WI38 (cell line): Measurements from ENCODE around the gene PRSS50.
"Not testable (repeated sequence)": the region's sequence is repeated elsewhere in the genome, so short reads cannot be mapped to it uniquely, and the experiment has no call there.

ENCODE experiments used
- H3K4me3 ChIP-seq: 2 replicates; pipeline ENCODE4 v1.5.1; 2011; ENCODE audit warnings: low read depth, mild to moderate bottlenecking, control low read depth, low read length
- TF ChIP-seq, protein P1 (sequence below): IDR thresholded peaks from 2 replicates; pipeline ENCODE4 v1.5.1; 2012; ENCODE audit warnings: low read depth, mild to moderate bottlenecking, control low read depth, low read length

PRSS50 gene

DNA sequence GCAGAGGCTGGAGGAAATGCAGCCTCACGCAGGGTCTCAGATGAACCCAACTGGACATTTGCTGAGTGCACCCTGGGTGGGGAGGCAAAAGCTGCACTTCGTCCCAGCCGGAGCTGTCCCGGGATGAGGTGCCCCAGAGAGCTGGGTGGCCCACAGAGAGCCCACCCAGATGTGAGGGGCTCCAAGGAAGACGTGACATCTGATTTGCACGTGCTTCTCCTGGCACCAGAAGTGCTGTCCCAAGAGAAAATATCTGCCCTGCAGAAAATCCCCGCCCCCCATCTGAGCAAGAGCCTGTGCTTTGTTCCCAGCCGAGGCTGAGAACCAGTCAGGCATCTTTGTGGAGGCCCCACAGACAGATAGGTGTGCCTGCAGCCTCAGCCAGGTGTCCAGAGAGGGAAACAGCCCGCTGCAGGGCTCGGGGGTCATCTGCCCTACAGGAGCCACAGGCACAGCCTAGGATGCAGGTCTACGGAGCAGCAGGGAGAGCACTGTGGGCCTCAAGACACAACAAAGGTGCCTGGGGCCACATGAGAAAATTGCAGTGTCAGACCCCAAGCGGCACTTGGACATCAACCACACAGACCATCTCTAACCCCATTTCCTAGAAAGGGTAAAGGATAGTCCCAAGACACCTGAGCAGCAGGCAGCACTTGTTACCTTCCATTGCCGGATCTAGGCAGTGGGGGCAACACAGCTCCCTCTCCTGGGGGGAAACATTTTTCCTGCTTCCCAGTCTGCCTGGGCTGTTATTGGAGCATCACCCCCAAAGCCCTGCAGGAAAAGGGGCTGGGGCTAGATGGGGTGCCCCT, 10.7 kb downstream of the PRSS50 start:
- H3K4me3 ChIP-seq, result no peak overlapping the region
- TF ChIP-seq, protein P1, sequence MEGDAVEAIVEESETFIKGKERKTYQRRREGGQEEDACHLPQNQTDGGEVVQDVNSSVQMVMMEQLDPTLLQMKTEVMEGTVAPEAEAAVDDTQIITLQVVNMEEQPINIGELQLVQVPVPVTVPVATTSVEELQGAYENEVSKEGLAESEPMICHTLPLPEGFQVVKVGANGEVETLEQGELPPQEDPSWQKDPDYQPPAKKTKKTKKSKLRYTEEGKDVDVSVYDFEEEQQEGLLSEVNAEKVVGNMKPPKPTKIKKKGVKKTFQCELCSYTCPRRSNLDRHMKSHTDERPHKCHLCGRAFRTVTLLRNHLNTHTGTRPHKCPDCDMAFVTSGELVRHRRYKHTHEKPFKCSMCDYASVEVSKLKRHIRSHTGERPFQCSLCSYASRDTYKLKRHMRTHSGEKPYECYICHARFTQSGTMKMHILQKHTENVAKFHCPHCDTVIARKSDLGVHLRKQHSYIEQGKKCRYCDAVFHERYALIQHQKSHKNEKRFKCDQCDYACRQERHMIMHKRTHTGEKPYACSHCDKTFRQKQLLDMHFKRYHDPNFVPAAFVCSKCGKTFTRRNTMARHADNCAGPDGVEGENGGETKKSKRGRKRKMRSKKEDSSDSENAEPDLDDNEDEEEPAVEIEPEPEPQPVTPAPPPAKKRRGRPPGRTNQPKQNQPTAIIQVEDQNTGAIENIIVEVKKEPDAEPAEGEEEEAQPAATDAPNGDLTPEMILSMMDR, result no peak

DNA sequence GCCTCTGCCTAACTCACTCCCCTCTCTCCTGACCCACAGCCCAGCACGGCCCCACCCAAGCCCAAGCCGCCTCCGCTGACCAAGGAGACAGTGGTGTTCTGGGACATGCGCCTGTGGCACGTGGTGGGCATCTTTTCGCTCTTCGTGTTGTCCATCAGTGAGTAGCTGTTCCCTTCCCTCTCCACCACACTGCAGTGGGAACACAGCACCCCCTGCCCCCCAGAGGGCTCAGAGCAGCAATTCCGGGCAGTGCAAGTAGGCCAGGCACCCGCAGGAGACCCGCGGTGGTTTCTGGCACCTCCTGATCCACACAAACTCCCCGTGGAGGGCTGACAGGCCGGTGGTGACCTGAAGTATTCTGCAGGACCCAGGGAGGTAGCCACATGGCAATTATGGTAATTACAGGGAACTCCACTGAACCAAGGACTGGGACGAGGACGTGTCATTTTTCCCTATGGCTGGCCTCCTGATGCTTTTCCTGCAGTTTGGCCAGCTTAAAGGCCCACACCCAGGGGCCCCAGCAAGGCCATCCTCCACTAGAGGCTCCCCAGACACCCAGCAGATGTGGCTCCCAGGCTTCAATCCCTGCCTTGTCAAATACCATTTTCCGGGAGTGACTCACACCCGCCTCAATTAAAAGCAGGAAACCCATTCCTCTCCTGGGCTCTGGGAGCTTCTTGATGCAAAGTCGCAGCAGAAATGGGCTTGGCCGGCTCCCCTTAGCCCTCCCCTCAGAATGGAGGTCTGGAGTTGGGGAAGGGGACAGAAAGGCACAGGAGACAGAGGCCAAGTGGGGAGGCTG, 11.7 kb downstream of the PRSS50 start:
- TF ChIP-seq, protein P1, result no peak
- H3K4me3 ChIP-seq, result no peak overlapping the region

DNA sequence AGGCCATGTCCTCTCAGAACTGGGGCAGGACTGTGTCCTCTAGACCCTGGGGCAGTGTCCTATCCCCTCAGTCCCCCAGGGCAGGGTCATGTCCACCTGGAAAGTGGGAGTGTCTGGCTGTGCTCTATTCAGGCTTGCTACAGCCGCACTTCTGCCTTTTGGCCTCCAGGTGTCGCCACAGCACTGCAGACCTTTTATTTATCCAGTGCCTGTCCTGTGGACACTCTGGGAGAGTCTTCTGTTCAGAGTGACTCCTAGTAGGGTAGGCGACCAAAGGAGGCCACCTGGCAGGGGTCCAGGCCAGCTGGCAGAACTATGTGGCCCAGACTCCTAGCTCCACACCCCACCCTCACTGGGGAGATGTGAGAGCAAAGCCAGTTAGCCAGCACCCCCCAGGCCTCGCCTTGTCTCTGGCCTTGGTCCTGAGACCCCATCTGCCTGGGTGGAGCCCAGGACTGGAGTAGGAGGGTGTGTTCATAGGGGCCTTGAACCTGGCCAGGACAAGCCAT, 12.6 kb downstream of the PRSS50 start:
- TF ChIP-seq, protein P1, result peak; percentile 92
- H3K4me3 ChIP-seq, result no peak overlapping the region

DNA sequence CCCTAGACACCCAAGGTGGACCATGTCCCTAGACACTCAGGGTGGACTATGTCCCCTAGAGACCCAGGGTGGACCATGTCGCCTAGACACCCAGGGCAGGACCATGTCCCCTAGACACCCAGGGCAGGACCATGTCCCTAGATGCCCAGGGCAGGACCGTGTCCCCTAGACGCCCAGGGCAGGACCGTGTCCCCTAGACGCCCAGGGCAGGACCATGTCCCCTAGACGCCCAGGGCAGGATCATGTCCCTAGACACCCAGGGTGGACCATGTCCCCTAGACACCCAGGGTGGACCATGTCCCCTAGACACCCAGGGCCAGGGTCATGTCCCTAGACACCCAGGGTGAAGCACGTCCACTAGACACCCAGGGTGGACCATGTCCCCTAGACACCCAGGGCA, 13.3 kb downstream of the PRSS50 start:
- H3K4me3 ChIP-seq, result not testable (repeated sequence)

DNA sequence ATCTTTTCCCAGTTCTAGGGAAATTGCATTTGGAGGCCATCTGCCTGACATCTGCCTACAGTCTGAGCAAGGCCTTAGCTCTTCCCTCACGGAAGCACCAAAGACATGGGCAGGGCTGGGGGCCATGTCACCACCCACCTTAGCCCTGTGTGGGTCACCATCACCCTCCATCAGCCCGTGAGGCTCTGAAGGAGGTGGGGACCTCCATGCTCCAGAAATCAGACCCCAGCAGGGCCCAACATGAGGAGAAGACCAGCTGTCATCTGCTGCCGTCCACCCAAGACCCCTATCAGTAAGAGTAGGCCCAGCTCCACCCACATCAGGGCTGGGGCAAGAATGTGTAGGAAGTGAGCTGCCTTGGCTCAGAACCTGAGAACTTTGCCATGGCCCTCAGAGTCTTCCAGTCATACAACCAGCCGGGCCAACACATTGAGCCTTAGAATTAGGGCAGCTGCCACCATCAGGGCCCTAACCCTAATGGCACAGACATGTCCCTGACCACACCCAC, 14.6 kb downstream of the PRSS50 start:
- TF ChIP-seq, protein P1, result no peak
- H3K4me3 ChIP-seq, result no peak overlapping the region

DNA sequence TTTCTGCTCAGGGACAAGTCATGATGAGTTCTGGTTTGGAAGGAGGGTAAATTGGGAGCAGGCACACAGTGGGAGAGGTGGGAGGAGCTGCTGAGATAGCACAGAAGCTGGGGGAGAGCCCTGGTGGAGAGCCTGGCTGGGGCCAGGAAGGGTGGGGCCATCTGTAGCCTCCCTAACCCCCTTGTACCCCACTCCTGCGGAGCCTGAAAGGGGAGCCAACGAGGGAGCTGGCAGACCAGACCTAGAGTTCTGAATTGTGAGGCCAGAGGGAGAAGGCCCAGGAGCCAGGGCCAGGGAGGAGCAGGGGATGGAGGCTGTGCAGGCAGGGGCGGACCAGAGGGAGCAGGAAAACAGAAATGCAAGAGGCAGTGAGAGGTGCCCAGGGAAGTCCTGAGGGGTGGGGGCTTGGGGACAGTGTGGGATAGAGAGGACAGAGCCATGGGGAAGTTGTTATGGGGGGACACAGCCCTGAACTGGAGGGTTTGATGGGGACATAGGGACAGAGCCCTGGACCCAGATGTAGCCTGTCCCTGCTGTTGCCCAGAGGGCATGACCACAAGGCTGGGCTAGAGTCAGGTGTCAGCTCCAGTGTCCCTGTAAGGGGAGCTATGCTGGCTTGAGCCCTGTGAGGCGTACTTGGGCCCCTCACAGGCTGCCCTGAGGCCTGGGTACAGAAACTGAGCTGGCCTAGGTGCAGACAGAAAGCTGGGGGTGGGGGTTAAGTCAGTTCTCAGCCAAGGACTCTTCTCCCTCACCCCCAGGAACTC, 15.2 kb downstream of the PRSS50 start:
- no peak overlapping the region for H3K4me3 ChIP-seq
- TF ChIP-seq, protein P1, result no peak
